Measurements from ENCODE around the gene RPRML. TPM values are rescaled to one million over a fixed set of nuclear protein-coding genes. Genes with fewer than 3 reads are reported as not detected.

RPRML gene
- total RNA-seq, 1 donor from 2014 or later: not detected

GRCh38 chr17:46977750-46978488, 1.1 kb downstream of the RPRML start:
- H2AFZ ChIP-seq (replicated peaks): peak overlapping the region; percentile 12
- no peaks in the 10 kb centered on the region for H3K9me3 Mint-ChIP-seq
- peak overlapping the region; percentile 96 for H3K4me2 ChIP-seq

GRCh38 chr17:46977348-46977747, 1.7 kb downstream of the RPRML start:
- no peaks in the 10 kb centered on the region for H3K79me2 ChIP-seq (ENCODE audit: low read depth)
- H3K4me1 Mint-ChIP-seq: peaks cover 35% of the 10 kb centered on the region
- H3F3A ChIP-seq (ENCODE audit: low read depth): peaks cover 34% of the 10 kb centered on the region
- peak; percentile 93 for DNase-seq (ENCODE audit: low spot score)
- TF ChIP-seq EZH2 (IDR thresholded peaks at IDR 0.05) (no peak), CTCF (IDR thresholded peaks at IDR 0.05) (peak; percentile 73), EZH2phosphoT487 (IDR thresholded peaks at IDR 0.05) (no peak)
- peaks cover 5% of the 10 kb centered on the region for H3K36me3 Mint-ChIP-seq
- H3K27me3 Mint-ChIP-seq (ENCODE audit: insufficient read depth, low read depth): peaks cover 28% of the 10 kb centered on the region
- H3K4me1 ChIP-seq: peaks cover 16% of the 10 kb centered on the region
- H3K9me3 ChIP-seq (ENCODE audit: low read depth): no peaks in the 10 kb centered on the region
- no peaks in the 10 kb centered on the region for H3K9me3 Mint-ChIP-seq
- H3K4me3 Mint-ChIP-seq: peak overlapping the region; percentile 96
- peak overlapping the region; percentile 61 for H3K4me3 ChIP-seq
- no peak overlapping the region for H3K27ac Mint-ChIP-seq
- no peak overlapping the region for H3K9ac ChIP-seq
- H4K20me1 ChIP-seq (ENCODE audit: low read depth): no peaks in the 10 kb centered on the region
- H3K36me3 ChIP-seq: no peaks in the 10 kb centered on the region
- H2AFZ ChIP-seq (replicated peaks): peak overlapping the region; percentile 12
- H3K4me2 ChIP-seq: peak overlapping the region; percentile 96
- H3K27ac ChIP-seq: no peak overlapping the region
- peaks cover 51% of the 10 kb centered on the region for H3K27me3 ChIP-seq

More at GRCh38 chr17:46977750-46978488, 1.1 kb downstream of the RPRML start:
- no peak for TF ChIP-seq EZH2 (IDR thresholded peaks at IDR 0.05)
- TF ChIP-seq CTCF (IDR thresholded peaks at IDR 0.05): no peak
- TF ChIP-seq EZH2phosphoT487 (IDR thresholded peaks at IDR 0.05): no peak
- Histone ChIP-seq H3F3A (ENCODE audit: low read depth) (peaks cover 34% of the 10 kb centered on the region), H3K79me2 (ENCODE audit: low read depth) (no peaks in the 10 kb centered on the region), H4K20me1 (ENCODE audit: low read depth) (no peaks in the 10 kb centered on the region), H3K27me3 (peaks cover 51% of the 10 kb centered on the region), H3K36me3 (no peaks in the 10 kb centered on the region), H3K4me1 (peaks cover 16% of the 10 kb centered on the region), H3K9ac (no peak overlapping the region), H3K27ac (no peak overlapping the region), H3K9me3 (ENCODE audit: low read depth) (no peaks in the 10 kb centered on the region), H3K4me3 (peak overlapping the region; percentile 61)
- peaks cover 35% of the 10 kb centered on the region for H3K4me1 Mint-ChIP-seq
- peak overlapping the region; percentile 76 for H3K27ac Mint-ChIP-seq
- peaks cover 5% of the 10 kb centered on the region for H3K36me3 Mint-ChIP-seq
- H3K4me3 Mint-ChIP-seq: peak overlapping the region; percentile 96
- H3K27me3 Mint-ChIP-seq (ENCODE audit: insufficient read depth, low read depth): peaks cover 32% of the 10 kb centered on the region
- peak; percentile 33 for DNase-seq (ENCODE audit: low spot score)

- Histone ChIP-seq H3K4me2 (peak overlapping the region; percentile 19), H3K4me3 (no peak overlapping the region), H3K27ac (no peak overlapping the region), H3K9me3 (ENCODE audit: low read depth) (no peaks in the 10 kb centered on the region), H2AFZ (replicated peaks) (no peak overlapping the region), H3K9ac (no peak overlapping the region), H3K79me2 (ENCODE audit: low read depth) (no peaks in the 10 kb centered on the region), H3F3A (ENCODE audit: low read depth) (peaks cover 34% of the 10 kb centered on the region), H4K20me1 (ENCODE audit: low read depth) (no peaks in the 10 kb centered on the region), H3K27me3 (peaks cover 51% of the 10 kb centered on the region), H3K36me3 (no peaks in the 10 kb centered on the region), H3K4me1 (peaks cover 16% of the 10 kb centered on the region)
- peaks cover 35% of the 10 kb centered on the region for H3K4me1 Mint-ChIP-seq
- peak overlapping the region; percentile 23 for H3K27ac Mint-ChIP-seq
- peak; percentile 30 for TF ChIP-seq CTCF (IDR thresholded peaks at IDR 0.05)
- no peak for TF ChIP-seq EZH2 (IDR thresholded peaks at IDR 0.05)
- peaks cover 28% of the 10 kb centered on the region for H3K27me3 Mint-ChIP-seq (ENCODE audit: insufficient read depth, low read depth)
- H3K36me3 Mint-ChIP-seq: peaks cover 5% of the 10 kb centered on the region
- peak overlapping the region; percentile 96 for H3K4me3 Mint-ChIP-seq
- DNase-seq (ENCODE audit: low spot score): peak; percentile 51
- no peaks in the 10 kb centered on the region for H3K9me3 Mint-ChIP-seq
These were observed 2.3 kb downstream of the RPRML start for GRCh38 chr17:46976626-46977270.

Data from neural progenitor cell (in vitro differentiated cells).